Measurements from ENCODE around the gene PPL. TPM values are rescaled to one million over a fixed set of nuclear protein-coding genes. Genes with fewer than 3 reads are reported as not detected.

The PPL gene
- total and polyA plus RNA-seq, 2 of the 8 experiments (the other 6 are each of a cell fraction or from before 2014, with no cell fraction given) = 11.3 to 29.5 TPM

DNA sequence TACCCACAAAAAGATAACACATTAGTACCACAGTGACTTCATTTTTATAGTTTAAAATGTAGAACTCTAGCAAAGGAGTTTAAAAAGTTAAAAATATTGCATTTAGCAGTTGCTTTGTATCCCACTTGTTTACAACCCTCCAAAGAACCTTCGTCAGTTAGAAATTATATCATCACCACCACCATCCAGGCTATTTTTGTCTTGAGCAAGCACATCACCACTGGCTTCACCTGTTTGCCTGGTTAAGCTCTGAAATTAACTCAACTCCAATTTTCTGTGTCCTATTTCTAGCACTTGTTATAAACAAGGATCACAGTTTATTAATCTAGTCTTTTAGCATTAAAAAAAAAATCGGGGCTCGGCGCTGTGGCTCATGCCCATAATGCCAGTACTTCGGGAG, 96.0 kb downstream of the PPL start (continued):
- TF ChIP-seq JUN (IDR thresholded peaks at IDR 0.05; ENCODE audit: low read depth, low read length) (no peak), TCF12 (IDR thresholded peaks at IDR 0.05; ENCODE audit: low read depth, low read length) (no peak), NANOG (IDR thresholded peaks at IDR 0.05; ENCODE audit: insufficient read depth, low read depth, low read length, poor library complexity, severe bottlenecking) (no peak), RXRA (IDR thresholded peaks at IDR 0.05; ENCODE audit: insufficient read depth, low read depth, low read length) (no peak), POLR2AphosphoS5 (IDR thresholded peaks at IDR 0.05; ENCODE audit: low read depth, low read length) (no peak), HDAC2 (IDR thresholded peaks at IDR 0.05; ENCODE audit: borderline replicate concordance in 1 of 2, low read depth in 2 of 2, low read length in 2 of 2) (no peak)

All from H1 (cell line).